HepG2 (cell line): ENCODE data around the gene OR2H1. TPM values are rescaled to one million over a fixed set of nuclear protein-coding genes. Genes with fewer than 3 reads are reported as not detected.

Experiments
- ATAC-seq: fragments of 200-7000 bp; cut with Tn5 transposase; 3 replicates; pipeline ENCODE4 v1.9.1; 2020; ENCODE audit warnings: mild to moderate bottlenecking, moderate library complexity
- BruUV-seq: library from RNA; stranded (reverse); fragments of 400-500 nt; replicated peaks from 2 replicates; lab custom pipeline; 2021; lab: Mats Ljungman, UMichigan
- CTCF ChIA-PET: fragments of 300-600 bp; formaldehyde crosslinking; extraction: SDS; loops from one replicate; lab custom pipeline; 2021; ENCODE audit warnings: low total read pairs, inconsistent platforms, low intra/inter-chr PET ratio; lab: Yijun Ruan, JAX
- POLR2A ChIA-PET: fragments of 350-600 bp; sonication (Branson Sonifier 250); formaldehyde crosslinking; loops from one replicate; lab custom pipeline; 2020; ENCODE audit warnings: antibody characterized with exemption, inconsistent platforms; lab: Yijun Ruan, JAX
- DNase-seq: peaks from one replicate; pipeline ENCODE4 v3.0.0-alpha.2; 2015; ENCODE audit warnings: low spot score
- FAIRE-seq: peaks from 3 replicates; lab custom pipeline; 2011; peaks lifted over from hg19 to GRCh38; lab: Jason Lieb, UNC
- H2AFZ ChIP-seq: one replicate; pipeline ENCODE4 v1.6.1; 2011; ENCODE audit warnings: low read length, inconsistent platforms
- H3K27ac ChIP-seq: fragments of 300-600 bp; 3 replicates; pipeline ENCODE4 v1.8.0; 2011; ENCODE audit warnings: mixed run types, mild to moderate bottlenecking, mixed read lengths, low read length, inconsistent platforms; ENCODE audit not compliant: insufficient read depth; ENCODE audit errors: extremely low read length
- H3K27me3 ChIP-seq, 2 experiments: fragments of 200-600 bp in 1 of 2; 2 replicates in 1 of 2; 3 replicates in 1 of 2; pipeline versions ENCODE4 v1.6.0 to v1.8.0; 2011; ENCODE audit warnings: low read length in 2 of 2, mild to moderate bottlenecking in 2 of 2, moderate library complexity in 2 of 2, inconsistent platforms in 1 of 2; ENCODE audit not compliant: insufficient read depth in 2 of 2, control insufficient read depth in 1 of 2
- H3K36me3 ChIP-seq, 2 experiments: fragments of 200-600 bp in 1 of 2; replicated peaks in 1 of 2; 2 replicates in 1 of 2; 3 replicates in 1 of 2; pipeline versions ENCODE4 v1.5.1 to v1.8.0; 2011; ENCODE audit warnings: low read length in 2 of 2, inconsistent platforms in 1 of 2; ENCODE audit not compliant: insufficient read depth in 2 of 2, control insufficient read depth in 1 of 2
- H3K4me1 ChIP-seq: 2 replicates; pipeline ENCODE4 v1.5.1; 2012; ENCODE audit warnings: low read length, inconsistent platforms; ENCODE audit not compliant: insufficient read depth
- H3K4me2 ChIP-seq: 2 replicates; pipeline ENCODE4 v1.6.0; 2011; ENCODE audit warnings: low read depth, low read length, inconsistent platforms
- H3K4me3 ChIP-seq, 3 experiments: fragments of 200-600 bp in 1 of 3; sonication (generic), shearing (Covaris generic) in 1 of 3; replicated peaks in 1 of 3; 2 replicates each; pipeline ENCODE4 v1.5.1; 2011 to 2016; ENCODE audit warnings: low read length in 3 of 3, inconsistent platforms in 2 of 3, low read depth in 2 of 3, mild to moderate bottlenecking in 2 of 3, control low read depth in 1 of 3, mixed read lengths in 1 of 3; ENCODE audit not compliant: insufficient read depth in 1 of 3
- H3K79me2 ChIP-seq: one replicate; pipeline ENCODE4 v1.6.1; 2011; ENCODE audit warnings: low read length, inconsistent platforms; ENCODE audit not compliant: insufficient read depth
- H3K9ac ChIP-seq: 2 replicates; pipeline ENCODE4 v1.6.0; 2011; ENCODE audit warnings: mild to moderate bottlenecking, low read depth, low read length, inconsistent platforms; ENCODE audit not compliant: insufficient read depth
- H3K9me3 ChIP-seq: 2 replicates; pipeline ENCODE4 v1.5.1; 2012; ENCODE audit warnings: mild to moderate bottlenecking, low read length
- H4K20me1 ChIP-seq: 2 replicates; pipeline ENCODE4 v1.6.0; 2011; ENCODE audit warnings: inconsistent platforms, mild to moderate bottlenecking, low read length, moderate library complexity; ENCODE audit not compliant: insufficient read depth
- CEBPB ChIP-seq: IDR thresholded peaks from 2 replicates; pipeline ENCODE4 v1.6.1; 2011; ENCODE audit warnings: low read depth, low read length, improper control_type of control experiment, borderline replicate concordance
- ELF3 ChIP-seq: IDR thresholded peaks from 2 replicates; pipeline ENCODE4 v1.6.1; 2016; ENCODE audit warnings: missing genetic modification reagents, missing compliant biosample characterization
- KLF16 ChIP-seq, 2 experiments: sonication (generic) in 1 of 2; formaldehyde crosslinking in 1 of 2; IDR thresholded peaks; 2 replicates each; pipeline versions ENCODE4 v1.6.1 to v1.8.0; 2016 to 2023; ENCODE audit warnings: missing genetic modification reagents in 2 of 2, missing compliant biosample characterization in 1 of 2
- MYNN ChIP-seq: sonication (generic); formaldehyde crosslinking; IDR thresholded peaks from 2 replicates; pipeline ENCODE4 v1.4.0; 2020; ENCODE audit warnings: mild to moderate bottlenecking, low read depth, missing genetic modification reagents
- NRL ChIP-seq: sonication (generic); formaldehyde crosslinking; IDR thresholded peaks from 2 replicates; pipeline ENCODE4 v1.5.0; 2020; ENCODE audit warnings: missing genetic modification reagents, mild to moderate bottlenecking, moderate library complexity, borderline replicate concordance
- REL ChIP-seq: sonication (generic); formaldehyde crosslinking; conservative IDR thresholded peaks from 2 replicates; pipeline ENCODE4 v1.8.0; 2022; ENCODE audit warnings: mild to moderate bottlenecking, missing genetic modification reagents, moderate library complexity
- RORA ChIP-seq: sonication (generic); formaldehyde crosslinking; IDR thresholded peaks from 2 replicates; pipeline ENCODE4 v1.5.0; 2020; ENCODE audit warnings: mild to moderate bottlenecking, missing genetic modification reagents, moderate library complexity
- THAP11 ChIP-seq: IDR thresholded peaks from 2 replicates; pipeline ENCODE4 v1.6.1; 2016; ENCODE audit warnings: missing biosample characterization, missing genetic modification reagents
- YY1 ChIP-seq: IDR thresholded peaks from 2 replicates; pipeline ENCODE4 v1.6.1; 2011; ENCODE audit warnings: low read length, low read depth, moderate library complexity, mild to moderate bottlenecking; ENCODE audit not compliant: insufficient read depth, insufficient replicate concordance
- ZNF207 ChIP-seq: fragments of 450-650 bp; IDR thresholded peaks from 2 replicates; pipeline ENCODE4 v1.6.1; 2016; ENCODE audit warnings: antibody characterized with exemption, borderline replicate concordance
- ZNF317 ChIP-seq: sonication (generic); formaldehyde crosslinking; IDR thresholded peaks from 2 replicates; pipeline ENCODE4 v1.5.0; 2020; ENCODE audit warnings: mild to moderate bottlenecking, missing genetic modification reagents
- ZNF354B ChIP-seq: sonication (generic); formaldehyde crosslinking; IDR thresholded peaks from 2 replicates; pipeline ENCODE4 v1.8.0; 2022; ENCODE audit warnings: mild to moderate bottlenecking, missing genetic modification reagents
- ZNF782 ChIP-seq: sonication (generic); formaldehyde crosslinking; IDR thresholded peaks from 2 replicates; pipeline ENCODE4 v1.4.0; 2020; ENCODE audit warnings: missing genetic modification reagents, mild to moderate bottlenecking, borderline replicate concordance
- ZSCAN30 ChIP-seq: sonication (generic); formaldehyde crosslinking; IDR thresholded peaks from 2 replicates; pipeline ENCODE4 v1.5.0; 2020; ENCODE audit warnings: mild to moderate bottlenecking, missing genetic modification reagents
- WGBS: methylation state at CpG from one replicate; pipeline ENCODE4 v1.1.6; 2017; ENCODE audit warnings: low lambda C conversion rate; 5-methylcytosine and 5-hydroxymethylcytosine counted together
- in situ Hi-C: cut with HindIII; loops from 2 replicates; pipeline ENCODE4 v1.10.0; 2017; ENCODE audit warnings: low pct_unique_long_range_greater_than_20kb; ENCODE audit not compliant: extremely low pct_ligation_motif_present
- intact Hi-C: fragments of 100-400 bp; cut with micrococcal nuclease; formaldehyde crosslinking; loops from one replicate; pipeline ENCODE4 v1.10.0; 2022; ENCODE audit not compliant: unreplicated experiment
- polyA plus RNA-seq, 8 experiments: library from polyadenylated mRNA; depleted of rRNA in 3 of 8; stranded (reverse) in 7 of 8; unstranded in 1 of 8; fragments of >200 nt; fragmentation: Illumina TruSeq in 4 of 8; extraction: Trizol in 4 of 8; gene quantifications; 2 replicates each; pipeline versions ENCODE4 v1.2.1 to v1.2.3, GENCODE V29; 2011 to 2016; ENCODE audit warnings: low read depth in 4 of 8, missing spikeins in 1 of 8, mixed read lengths in 1 of 8; ENCODE audit not compliant: insufficient read depth in 1 of 8
- total RNA-seq, 5 experiments: library from RNA; depleted of rRNA; stranded (reverse); fragments of >200 nt; fragmentation: Illumina TruSeq; extraction: Trizol; gene quantifications; 2 replicates each; pipeline ENCODE4 v1.2.3, GENCODE V29; 2016; ENCODE audit warnings: low read depth in 1 of 5
- TF ChIP-seq, protein P1 (sequence below): sonication (generic); formaldehyde crosslinking; IDR thresholded peaks from 2 replicates; pipeline ENCODE4 v1.8.0; 2022; ENCODE audit warnings: mild to moderate bottlenecking, missing genetic modification reagents, moderate library complexity
- TF ChIP-seq, protein P2 (sequence below), 2 experiments: sonication (generic) in 1 of 2; formaldehyde crosslinking in 1 of 2; IDR thresholded peaks; 2 replicates each; pipeline versions ENCODE4 v1.5.1 to v1.6.1; 2011 to 2020; ENCODE audit warnings: borderline replicate concordance in 1 of 2, low read depth in 1 of 2, low read length in 1 of 2, mild to moderate bottlenecking in 1 of 2, missing genetic modification reagents in 1 of 2, moderate library complexity in 1 of 2
- TF ChIP-seq, protein P3 (sequence below): sonication (generic); formaldehyde crosslinking; IDR thresholded peaks from 2 replicates; pipeline ENCODE4 v1.4.0; 2020; ENCODE audit warnings: missing genetic modification reagents, borderline replicate concordance

The OR2H1 gene
- total and polyA plus RNA-seq, 2 of the 13 experiments (the other 11 are each of a cell fraction or from before 2014, with no cell fraction given) = 0.15 TPM; not detected in 1

DNA sequence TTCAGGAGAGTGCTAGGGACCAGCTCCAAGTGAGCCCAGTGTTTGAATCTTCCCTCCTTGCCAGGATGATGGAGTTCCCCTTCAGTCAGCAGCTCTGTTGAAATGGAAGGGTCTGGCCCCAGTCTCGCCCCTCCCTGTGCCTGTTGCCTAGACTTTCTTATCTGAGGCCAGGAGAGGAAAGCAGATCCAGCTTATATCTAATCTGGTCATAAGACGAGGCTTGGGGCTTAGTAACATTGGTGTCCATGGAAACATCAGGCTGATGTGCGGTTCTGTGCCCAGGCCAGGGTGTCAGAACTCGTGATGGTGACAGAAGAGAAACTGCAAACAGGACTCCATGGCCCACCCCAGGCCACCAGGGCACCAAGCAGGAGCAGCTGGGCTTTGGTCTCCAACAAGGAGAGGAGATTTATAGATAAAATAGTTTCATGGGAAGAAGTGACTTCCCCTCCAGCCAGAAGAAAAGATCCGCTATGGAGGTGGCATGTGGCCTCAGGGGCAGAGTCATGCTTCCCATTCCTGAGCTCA, 21.0 kb downstream of the OR2H1 start (continued):
- TF ChIP-seq RORA (CRISPR knock-in tag) (no peak), ELF3 (CRISPR knock-in tag) (no peak)

DNA sequence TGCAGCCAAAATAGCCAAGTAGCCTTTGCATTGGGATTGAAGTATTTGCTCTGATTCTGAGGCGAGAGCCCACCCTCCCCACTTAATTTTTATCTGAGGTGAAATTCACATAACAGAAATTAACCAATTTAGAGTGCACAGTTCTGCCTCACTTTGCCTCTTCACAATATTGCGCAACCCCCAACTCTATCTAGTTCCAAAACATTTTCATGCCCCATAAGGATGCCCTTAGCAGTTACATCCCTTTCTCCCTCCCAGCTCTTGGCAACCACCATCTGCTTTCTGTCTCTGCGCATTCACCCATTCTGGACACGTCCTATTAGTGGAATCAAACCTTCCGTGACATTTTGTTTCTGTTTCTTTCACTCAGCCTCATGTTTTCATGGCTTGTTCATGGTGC, 21.8 kb downstream of the OR2H1 start:
- Histone ChIP-seq H3K4me1 (no peaks in the 10 kb centered on the region), H4K20me1 (no peaks in the 10 kb centered on the region), H3K79me2 (no peaks in the 10 kb centered on the region), H3K27me3 (no peaks in the 10 kb centered on the region), H3K36me3 (no peaks in the 10 kb centered on the region), H3K9ac (no peak overlapping the region), H3K4me2 (no peak overlapping the region), H3K27ac (no peak overlapping the region), H3K9me3 (no peaks in the 10 kb centered on the region), H3K4me3 (no peak overlapping the region), H2AFZ (no peak overlapping the region)
- FAIRE-seq (no peak), ATAC-seq (no peak), DNase-seq (no peak)
- no TSS peak for BruUV-seq
- ChIA-PET CTCF (no interaction called here), POLR2A (no interaction called here)
- WGBS = 34% methylated on average over 5 of the region's 5 CpGs
- intact Hi-C loops = no loop called here
- in situ Hi-C loops = no loop called here
- TF ChIP-seq ZNF782 (CRISPR knock-in tag) (no peak), REL (no peak), ZNF317 (no peak), ZNF207 (no peak), THAP11 (CRISPR knock-in tag) (no peak), NRL (CRISPR knock-in tag) (no peak), ZNF354B (no peak), MYNN (CRISPR knock-in tag) (no peak), CEBPB (peak; percentile 93), KLF16 (CRISPR knock-in tag; IDR thresholded peaks at IDR 0.05) (no peak), ZSCAN30 (CRISPR knock-in tag) (no peak), YY1 (no peak)
- TF ChIP-seq, protein P1, sequence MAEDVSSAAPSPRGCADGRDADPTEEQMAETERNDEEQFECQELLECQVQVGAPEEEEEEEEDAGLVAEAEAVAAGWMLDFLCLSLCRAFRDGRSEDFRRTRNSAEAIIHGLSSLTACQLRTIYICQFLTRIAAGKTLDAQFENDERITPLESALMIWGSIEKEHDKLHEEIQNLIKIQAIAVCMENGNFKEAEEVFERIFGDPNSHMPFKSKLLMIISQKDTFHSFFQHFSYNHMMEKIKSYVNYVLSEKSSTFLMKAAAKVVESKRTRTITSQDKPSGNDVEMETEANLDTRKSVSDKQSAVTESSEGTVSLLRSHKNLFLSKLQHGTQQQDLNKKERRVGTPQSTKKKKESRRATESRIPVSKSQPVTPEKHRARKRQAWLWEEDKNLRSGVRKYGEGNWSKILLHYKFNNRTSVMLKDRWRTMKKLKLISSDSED (CRISPR knock-in tag) = no peak
- TF ChIP-seq, protein P2, sequence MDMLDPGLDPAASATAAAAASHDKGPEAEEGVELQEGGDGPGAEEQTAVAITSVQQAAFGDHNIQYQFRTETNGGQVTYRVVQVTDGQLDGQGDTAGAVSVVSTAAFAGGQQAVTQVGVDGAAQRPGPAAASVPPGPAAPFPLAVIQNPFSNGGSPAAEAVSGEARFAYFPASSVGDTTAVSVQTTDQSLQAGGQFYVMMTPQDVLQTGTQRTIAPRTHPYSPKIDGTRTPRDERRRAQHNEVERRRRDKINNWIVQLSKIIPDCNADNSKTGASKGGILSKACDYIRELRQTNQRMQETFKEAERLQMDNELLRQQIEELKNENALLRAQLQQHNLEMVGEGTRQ (IDR thresholded peaks at IDR 0.05; ENCODE audit: low read depth, low read length) = no peak
- TF ChIP-seq, protein P2 (CRISPR knock-in tag; IDR thresholded peaks at IDR 0.05; ENCODE audit: borderline replicate concordance) = no peak
- TF ChIP-seq, protein P3, sequence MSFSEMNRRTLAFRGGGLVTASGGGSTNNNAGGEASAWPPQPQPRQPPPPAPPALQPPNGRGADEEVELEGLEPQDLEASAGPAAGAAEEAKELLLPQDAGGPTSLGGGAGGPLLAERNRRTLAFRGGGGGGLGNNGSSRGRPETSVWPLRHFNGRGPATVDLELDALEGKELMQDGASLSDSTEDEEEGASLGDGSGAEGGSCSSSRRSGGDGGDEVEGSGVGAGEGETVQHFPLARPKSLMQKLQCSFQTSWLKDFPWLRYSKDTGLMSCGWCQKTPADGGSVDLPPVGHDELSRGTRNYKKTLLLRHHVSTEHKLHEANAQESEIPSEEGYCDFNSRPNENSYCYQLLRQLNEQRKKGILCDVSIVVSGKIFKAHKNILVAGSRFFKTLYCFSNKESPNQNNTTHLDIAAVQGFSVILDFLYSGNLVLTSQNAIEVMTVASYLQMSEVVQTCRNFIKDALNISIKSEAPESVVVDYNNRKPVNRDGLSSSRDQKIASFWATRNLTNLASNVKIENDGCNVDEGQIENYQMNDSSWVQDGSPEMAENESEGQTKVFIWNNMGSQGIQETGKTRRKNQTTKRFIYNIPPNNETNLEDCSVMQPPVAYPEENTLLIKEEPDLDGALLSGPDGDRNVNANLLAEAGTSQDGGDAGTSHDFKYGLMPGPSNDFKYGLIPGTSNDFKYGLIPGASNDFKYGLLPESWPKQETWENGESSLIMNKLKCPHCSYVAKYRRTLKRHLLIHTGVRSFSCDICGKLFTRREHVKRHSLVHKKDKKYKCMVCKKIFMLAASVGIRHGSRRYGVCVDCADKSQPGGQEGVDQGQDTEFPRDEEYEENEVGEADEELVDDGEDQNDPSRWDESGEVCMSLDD = no peak
